RKO (cell line): ENCODE data around the gene GYPE.
"Not testable (repeated sequence)": the region's sequence is repeated elsewhere in the genome, so short reads cannot be mapped to it uniquely, and the experiment has no call there.

Experiments used
- DNase-seq: peaks from one replicate; pipeline ENCODE4 v3.0.0-alpha.2; 2016; ENCODE audit warnings: low spot score

The GYPE gene

GRCh38 chr4:143870523-143871268 is 34.7 kb downstream of the GYPE start:
- DNase-seq = not testable (repeated sequence)

GRCh38 chr4:143869925-143870324 is 35.4 kb downstream of the GYPE start:
- not testable (repeated sequence) for DNase-seq

- DNase-seq = not testable (repeated sequence)
Measured at GRCh38 chr4:143862716-143863115, 42.6 kb downstream of the GYPE start.

- DNase-seq = no peak
Measured at GRCh38 chr4:143858456-143858855, 46.9 kb downstream of the GYPE start.

- DNase-seq = not testable (repeated sequence)
Measured at GRCh38 chr4:143857391-143858336, 47.7 kb downstream of the GYPE start.

- DNase-seq = not testable (repeated sequence)
Measured at GRCh38 chr4:143856017-143856557, 49.3 kb downstream of the GYPE start.

- DNase-seq = not testable (repeated sequence)
Measured at GRCh38 chr4:143854645-143855044, 50.7 kb downstream of the GYPE start.

GRCh38 chr4:143849296-143849695 is 56.1 kb downstream of the GYPE start:
- DNase-seq = not testable (repeated sequence)

GRCh38 chr4:143843506-143843832 is 61.9 kb downstream of the GYPE start:
- DNase-seq = not testable (repeated sequence)

- not testable (repeated sequence) for DNase-seq
Measured at GRCh38 chr4:143842624-143843505, 62.5 kb downstream of the GYPE start.

- not testable (repeated sequence) for DNase-seq
Measured at GRCh38 chr4:143839413-143839812, 65.9 kb downstream of the GYPE start.

GRCh38 chr4:143834196-143834595 is 71.2 kb downstream of the GYPE start:
- DNase-seq = not testable (repeated sequence)

GRCh38 chr4:143833676-143834075 is 71.7 kb downstream of the GYPE start:
- not testable (repeated sequence) for DNase-seq

- not testable (repeated sequence) for DNase-seq
Measured at GRCh38 chr4:143830576-143830975, 74.8 kb downstream of the GYPE start.

- not testable (repeated sequence) for DNase-seq
Measured at GRCh38 chr4:143829239-143829620, 76.1 kb downstream of the GYPE start.
